ENCODE data around the gene NFAM1. TPM values are rescaled to one million over a fixed set of nuclear protein-coding genes. Genes with fewer than 3 reads are reported as not detected.

The NFAM1 gene, protein sequence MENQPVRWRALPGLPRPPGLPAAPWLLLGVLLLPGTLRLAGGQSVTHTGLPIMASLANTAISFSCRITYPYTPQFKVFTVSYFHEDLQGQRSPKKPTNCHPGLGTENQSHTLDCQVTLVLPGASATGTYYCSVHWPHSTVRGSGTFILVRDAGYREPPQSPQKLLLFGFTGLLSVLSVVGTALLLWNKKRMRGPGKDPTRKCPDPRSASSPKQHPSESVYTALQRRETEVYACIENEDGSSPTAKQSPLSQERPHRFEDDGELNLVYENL
- total RNA-seq (2022; extraction: Qiagen RNA extraction): 0.01 TPM in 2 of 5 replicates, not detected in the others

DNA sequence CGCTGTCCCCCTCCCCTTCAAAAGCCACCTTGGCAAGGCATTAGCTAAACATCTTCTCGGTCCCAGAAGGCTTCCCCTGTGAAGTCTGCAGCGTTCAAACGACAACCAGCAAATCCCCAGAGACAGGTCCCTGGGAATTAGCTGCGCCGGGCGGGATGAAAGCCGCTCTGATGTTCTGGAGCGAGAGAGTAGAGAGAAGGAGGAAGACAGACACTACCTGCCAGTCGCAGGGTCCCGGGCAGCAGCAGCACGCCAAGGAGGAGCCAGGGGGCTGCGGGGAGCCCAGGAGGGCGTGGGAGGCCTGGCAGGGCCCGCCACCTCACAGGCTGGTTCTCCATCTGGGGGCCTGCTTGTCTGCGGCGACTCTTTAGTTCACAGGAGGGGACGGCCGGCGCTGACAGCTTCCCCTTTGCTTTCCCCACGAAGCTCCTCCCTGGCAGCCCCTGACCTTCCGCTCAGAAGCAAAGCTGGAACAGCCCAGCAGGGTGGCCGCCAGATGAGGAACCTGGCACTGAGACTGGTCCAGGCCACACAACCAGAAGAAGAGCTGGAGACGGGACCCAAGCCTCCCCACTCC is at the start of gene NFAM1:
Gene NFAM1 (minus strand): TSS at position 384 of the 577 bp plus-strand sequence. CDS start 46 bp downstream, at position 338.

Other genes with a start within 250 kb of the NFAM1 start
- gene TCF20, start 161.8 kb downstream of the NFAM1 start, total RNA-seq (2022; extraction: Qiagen RNA extraction): 11.6 to 15.2 TPM (median 13.5 TPM) in 5 replicates
- gene RRP7A, start 87.4 kb upstream of the NFAM1 start, total RNA-seq (2022; extraction: Qiagen RNA extraction): 45.0 to 59.0 TPM (median 54.4 TPM) in 5 replicates
- gene SERHL2, start 121.6 kb upstream of the NFAM1 start, total RNA-seq (2022; extraction: Qiagen RNA extraction): 0.12 to 0.37 TPM (median 0.25 TPM) in 5 replicates
- 39.1 to 41.3 TPM (median 40.1 TPM) in 5 replicates for gene POLDIP3, start 182.5 kb upstream of the NFAM1 start, total RNA-seq (2022; extraction: Qiagen RNA extraction)
- gene ATP5MGL, start 208.2 kb upstream of the NFAM1 start, total RNA-seq (2022; extraction: Qiagen RNA extraction): not detected in 5 replicates
- gene CYB5R3, start 217.0 kb upstream of the NFAM1 start, total RNA-seq (2022; extraction: Qiagen RNA extraction): 86.9 to 120 TPM (median 116 TPM) in 5 replicates